Activated CD8-positive, alpha-beta memory T cell treated with anti-CD3 and anti-CD28 coated beads for 48 hours (primary cell): ENCODE data around the gene CORO1A.
"Not testable (repeated sequence)": the region's sequence is repeated elsewhere in the genome, so short reads cannot be mapped to it uniquely, and the experiment has no call there.

Experiments used
- DNase-seq, 3 experiments: peaks; one replicate each; pipeline ENCODE4 v3.0.0-alpha.2; 2020; ENCODE audit warnings: low read depth in 2 of 3, low spot score in 2 of 3

The CORO1A gene

DNA sequence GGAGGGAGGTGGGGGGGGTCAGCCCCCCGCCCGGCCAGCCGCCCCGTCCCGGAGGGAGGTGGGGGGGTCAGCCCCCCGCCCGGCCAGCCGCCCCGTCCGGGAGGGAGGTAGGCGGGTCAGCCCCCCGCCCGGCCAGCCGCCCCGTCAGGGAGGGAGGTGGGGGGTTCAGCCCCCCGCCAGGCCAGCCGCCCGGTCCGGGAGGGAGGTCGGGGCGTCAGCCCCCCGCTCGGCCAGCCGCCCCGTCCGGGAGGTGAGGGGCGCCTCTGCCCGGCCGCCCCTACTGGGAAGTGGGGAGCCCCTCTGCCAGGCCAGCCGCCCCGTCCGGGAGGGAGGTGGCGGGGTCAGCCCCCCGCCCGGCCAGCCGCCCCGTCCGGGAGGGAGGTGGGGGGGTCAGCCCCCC lies 14.0 kb upstream of the CORO1A start:
- DNase-seq = not testable (repeated sequence)

DNA sequence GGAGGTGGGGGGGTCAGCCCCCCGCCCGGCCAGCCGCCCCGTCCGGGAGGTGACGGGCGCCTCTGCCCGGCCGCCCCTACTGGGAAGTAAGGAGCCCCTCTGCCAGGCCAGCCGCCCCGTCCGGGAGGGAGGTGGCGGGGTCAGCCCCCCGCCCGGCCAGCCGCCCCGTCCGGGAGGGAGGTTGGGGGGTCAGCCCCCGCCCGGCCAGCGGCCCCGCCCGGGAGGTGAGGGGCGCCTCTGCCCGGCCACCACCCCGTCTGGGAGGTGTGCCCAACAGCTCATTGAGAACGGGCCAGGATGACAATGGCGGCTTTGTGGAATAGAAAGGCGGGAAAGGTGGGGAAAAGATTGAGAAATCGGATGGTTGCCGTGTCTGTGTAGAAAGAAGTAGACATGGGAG lies 13.3 kb upstream of the CORO1A start:
- DNase-seq = not testable (repeated sequence)

GRCh38 chr16:30173054-30173453 lies 10.3 kb upstream of the CORO1A start:
- DNase-seq = no peak

GRCh38 chr16:30176876-30177275 lies 6.5 kb upstream of the CORO1A start:
- DNase-seq = not testable (repeated sequence)

- no peak for DNase-seq
Observed at GRCh38 chr16:30179195-30179594, 4.2 kb upstream of the CORO1A start.

GRCh38 chr16:30179931-30180330 lies 3.5 kb upstream of the CORO1A start:
- no peak for DNase-seq

GRCh38 chr16:30180741-30181140 lies 2.7 kb upstream of the CORO1A start:
- no peak for DNase-seq

GRCh38 chr16:30184096-30184890 lies 891 bp downstream of the CORO1A start:
- DNase-seq = peak; percentile 41 to 60 (median 47)

GRCh38 chr16:30184891-30185682 lies 1.7 kb downstream of the CORO1A start:
- peak; percentile 12 to 33 (median 28) for DNase-seq

GRCh38 chr16:30185683-30186421 lies 2.5 kb downstream of the CORO1A start:
- DNase-seq = peak; percentile 59 to 77 (median 64)

GRCh38 chr16:30186444-30186781 lies 3.0 kb downstream of the CORO1A start:
- DNase-seq = peak in 2 of 3 experiments; percentile 17 to 32

GRCh38 chr16:30186782-30187555 lies 3.6 kb downstream of the CORO1A start:
- peak; percentile 67 to 94 (median 82) for DNase-seq

DNA sequence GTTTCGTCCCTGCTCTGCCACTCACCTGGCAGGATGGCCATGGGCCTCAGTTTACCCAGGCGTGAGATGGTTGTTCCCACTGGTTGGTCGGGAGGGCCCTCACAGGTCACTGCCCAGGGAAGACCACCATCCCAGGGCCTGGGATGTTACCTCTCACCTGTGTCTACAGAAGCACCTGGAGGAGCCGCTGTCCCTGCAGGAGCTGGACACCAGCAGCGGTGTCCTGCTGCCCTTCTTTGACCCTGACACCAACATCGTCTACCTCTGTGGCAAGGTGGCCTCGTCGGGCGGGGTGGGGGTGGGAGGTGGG lies 4.1 kb downstream of the CORO1A start:
- no peak for DNase-seq

GRCh38 chr16:30187971-30188561 lies 4.7 kb downstream of the CORO1A start:
- DNase-seq = no peak

DNA sequence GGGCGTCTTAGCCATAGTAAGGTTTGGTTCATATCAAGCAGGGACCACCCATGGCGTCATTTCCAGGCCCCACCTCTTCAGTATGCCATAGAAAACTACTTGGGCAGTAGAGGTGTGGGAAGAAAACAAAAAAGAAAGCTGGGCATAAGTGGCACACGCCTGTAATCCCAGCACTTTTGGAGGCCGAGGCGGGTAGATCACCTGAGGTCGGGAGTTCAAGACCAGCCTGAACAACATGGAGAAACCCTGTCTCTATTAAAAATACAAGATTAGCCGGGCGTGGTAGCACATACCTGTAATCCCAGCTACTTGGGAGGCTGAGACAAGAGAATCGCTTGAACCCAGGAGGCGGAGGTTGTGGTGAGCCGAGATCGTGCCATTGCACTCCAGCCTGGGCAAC lies 7.8 kb downstream of the CORO1A start:
- DNase-seq = not testable (repeated sequence)

GRCh38 chr16:30193098-30193497 lies 9.7 kb downstream of the CORO1A start:
- not testable (repeated sequence) for DNase-seq

GRCh38 chr16:30193615-30194014 lies 10.2 kb downstream of the CORO1A start, which contains the start of the genes BOLA2B and SLX1A:
Gene BOLA2B (minus strand): TSS chr16:30193666. CDS start chr16:30193595, 71 bp downstream.
Gene SLX1A (plus strand): TSS chr16:30193875. CDS start chr16:30194085, 210 bp downstream.
- DNase-seq = not testable (repeated sequence)

DNA sequence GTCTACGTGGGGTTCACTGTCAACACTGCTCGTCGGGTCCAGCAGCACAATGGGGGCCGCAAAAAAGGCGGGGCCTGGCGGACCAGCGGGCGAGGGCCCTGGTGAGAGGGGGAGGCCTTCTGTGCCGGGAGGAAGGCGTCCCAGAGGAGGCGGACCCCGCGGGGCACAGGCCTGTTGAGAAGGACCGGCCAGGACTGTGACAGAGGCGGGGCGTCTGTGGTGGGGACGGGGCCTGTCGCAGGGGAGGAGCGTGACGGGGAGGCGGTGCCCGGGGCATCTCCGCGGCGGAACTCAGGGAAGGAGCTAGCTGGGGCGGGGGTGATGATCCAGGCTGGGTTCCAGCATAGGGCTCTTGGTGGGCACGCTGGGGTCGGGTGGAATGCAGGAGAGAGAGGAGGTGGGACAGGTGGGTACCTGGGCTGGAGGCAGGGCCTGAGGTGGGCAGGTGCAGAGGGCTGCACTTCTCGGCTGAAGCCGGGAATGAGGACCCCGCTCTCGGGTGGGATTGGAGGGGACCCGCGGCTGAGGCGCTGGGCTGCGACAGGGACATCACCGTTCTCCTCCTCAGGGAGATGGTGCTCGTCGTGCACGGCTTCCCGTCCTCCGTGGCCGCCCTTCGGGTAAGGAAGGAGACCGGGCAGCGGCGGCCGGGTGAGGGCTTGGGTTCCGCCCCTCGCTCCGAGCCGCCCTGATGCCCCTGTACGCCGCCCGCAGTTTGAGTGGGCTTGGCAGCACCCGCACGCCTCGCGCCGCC lies 10.9 kb downstream of the CORO1A start:
- not testable (repeated sequence) for DNase-seq

DNA sequence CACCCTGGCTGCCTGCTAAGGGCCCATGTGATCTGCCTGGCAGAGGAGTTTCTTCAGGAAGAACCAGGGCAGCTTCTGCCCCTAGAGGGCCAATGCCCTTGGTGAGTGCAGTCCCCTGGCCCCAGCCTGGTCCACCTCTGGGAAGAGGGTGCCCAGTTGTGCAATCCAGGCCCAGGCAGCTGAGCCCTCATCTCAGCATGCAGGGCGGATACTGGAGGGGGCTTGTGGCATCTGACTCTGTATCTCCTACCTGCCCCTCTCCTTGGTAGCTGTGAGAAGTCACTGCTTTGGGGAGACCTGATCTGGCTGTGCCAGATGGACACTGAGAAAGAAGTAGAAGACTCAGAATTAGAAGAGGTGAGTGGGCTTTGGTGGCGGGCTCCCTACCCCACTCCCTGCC lies 13.6 kb downstream of the CORO1A start:
- not testable (repeated sequence) for DNase-seq

DNA sequence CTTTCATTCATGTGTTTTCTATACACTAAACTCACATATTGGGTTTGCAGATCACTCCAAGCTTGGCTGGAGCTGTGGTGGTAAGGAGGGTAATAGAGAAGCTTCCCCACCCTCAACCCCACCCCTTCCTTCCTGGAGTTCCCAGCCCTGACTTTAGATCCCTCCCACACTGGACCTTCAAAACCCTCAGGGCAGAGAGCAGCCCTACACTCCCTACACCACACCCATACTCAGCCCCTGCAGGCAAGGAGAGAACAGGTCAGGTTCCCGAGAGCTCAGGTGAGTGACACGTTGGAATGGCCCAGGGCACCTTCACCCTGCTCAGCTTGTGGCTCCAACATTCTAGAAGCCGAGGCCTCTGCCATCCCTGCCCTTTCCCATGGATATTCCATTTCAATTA lies 15.6 kb downstream of the CORO1A start, which contains the start of gene SULT1A3:
Gene SULT1A3, plus strand, starts transcription at position 207 of the 400 bp plus-strand sequence. CDS start 1,474 bp downstream, outside the sequence.
- not testable (repeated sequence) for DNase-seq
